ENCODE measurements around the gene CNTN3.

Gene CNTN3

GRCh38 chr3:74591946-74592345 lies 22.5 kb downstream of the CNTN3 start (continued):
- no peak for TF ChIP-seq ZNF660 (tag by site-specific recombination; IDR thresholded peaks at IDR 0.05)

GRCh38 chr3:74591342-74591741 lies 23.1 kb downstream of the CNTN3 start:
- no peaks in the 10 kb centered on the region for H3K4me1 ChIP-seq (ENCODE audit: control insufficient read depth, insufficient read depth, low read length)
- CTCF ChIA-PET = interaction anchor here (0.7 kb wide), 1 partner anchor 113 kb away, joined by 3 read pairs; no protein-coding TSS in a partner anchor
- H3K9me3 ChIP-seq (ENCODE audit: control insufficient read depth, insufficient read depth, low read depth, low read length) = no peaks in the 10 kb centered on the region
- POLR2A ChIA-PET = no interaction called here
- no peak for TF ChIP-seq ZNF658 (tag by site-specific recombination; IDR thresholded peaks at IDR 0.05)
- no peak for TF ChIP-seq ZNF747 (tag by site-specific recombination; IDR thresholded peaks at IDR 0.05)
- no peak for TF ChIP-seq ZBTB17 (tag by site-specific recombination; IDR thresholded peaks at IDR 0.05)
- TF ChIP-seq ZFP37 (tag by site-specific recombination; IDR thresholded peaks at IDR 0.05) = no peak
- TF ChIP-seq ZNF266 (tag by site-specific recombination; IDR thresholded peaks at IDR 0.05; ENCODE audit: low read depth) = no peak
- TF ChIP-seq ZBTB48 (tag by site-specific recombination; IDR thresholded peaks at IDR 0.05) = no peak
- no peak for TF ChIP-seq ZNF629 (tag by site-specific recombination; IDR thresholded peaks at IDR 0.05)
- TF ChIP-seq ZBTB20 (tag by site-specific recombination; IDR thresholded peaks at IDR 0.05) = no peak
- no peak for TF ChIP-seq ZNF24 (tag by site-specific recombination; IDR thresholded peaks at IDR 0.05)
- TF ChIP-seq REST (tag by site-specific recombination; IDR thresholded peaks at IDR 0.05) = no peak
- no peak for TF ChIP-seq ZNF423 (tag by site-specific recombination; IDR thresholded peaks at IDR 0.05)
- no peak for TF ChIP-seq ZNF544 (tag by site-specific recombination; IDR thresholded peaks at IDR 0.05)
- no peaks in the 10 kb centered on the region for H3K36me3 ChIP-seq (ENCODE audit: control insufficient read depth in 2 of 2, insufficient read depth in 1 of 2, low read length in 2 of 2)
- H3K27ac ChIP-seq (ENCODE audit: extremely low read depth, low read depth, low read length) = no peak overlapping the region
- H3K4me3 ChIP-seq (ENCODE audit: low read depth, low read length) = no peak overlapping the region

- POLR2A ChIA-PET = no interaction called here
- Histone ChIP-seq H3K4me3 (ENCODE audit: low read depth, low read length) (no peak overlapping the region), H3K36me3 (ENCODE audit: control insufficient read depth in 2 of 2, insufficient read depth in 1 of 2, low read length in 2 of 2) (no peaks in the 10 kb centered on the region), H3K27ac (ENCODE audit: extremely low read depth, low read depth, low read length) (no peak overlapping the region), H3K9me3 (ENCODE audit: control insufficient read depth, insufficient read depth, low read depth, low read length) (no peaks in the 10 kb centered on the region), H3K4me1 (ENCODE audit: control insufficient read depth, insufficient read depth, low read length) (no peaks in the 10 kb centered on the region)
- CTCF ChIA-PET = interaction anchor here (0.7 kb wide), 1 partner anchor 114 kb away, joined by 3 read pairs; no protein-coding TSS in a partner anchor
- TF ChIP-seq GLIS2 (tag by site-specific recombination; IDR thresholded peaks at IDR 0.05) (no peak), RBAK (tag by site-specific recombination; IDR thresholded peaks at IDR 0.05) (no peak), GLIS1 (tag by site-specific recombination; IDR thresholded peaks at IDR 0.05) (no peak), ZNF10 (tag by site-specific recombination; IDR thresholded peaks at IDR 0.05) (no peak), ZNF19 (tag by site-specific recombination; IDR thresholded peaks at IDR 0.05; ENCODE audit: low read depth) (no peak), KLF7 (tag by site-specific recombination; IDR thresholded peaks at IDR 0.05; ENCODE audit: borderline replicate concordance) (no peak), PRDM6 (tag by site-specific recombination; IDR thresholded peaks at IDR 0.05) (no peak), ZBTB17 (tag by site-specific recombination; IDR thresholded peaks at IDR 0.05) (no peak), ZNF148 (tag by site-specific recombination; IDR thresholded peaks at IDR 0.05; ENCODE audit: borderline replicate concordance) (no peak), ZNF26 (tag by site-specific recombination; IDR thresholded peaks at IDR 0.05) (no peak)
Observed at GRCh38 chr3:74590620-74591262, 23.7 kb downstream of the CNTN3 start.
